ENCODE results near the gene EPHA2.
A peak's percentile ranks its signal among the peaks of the same experiment; 100 is the strongest.

EPHA2 gene

GRCh38 chr1:16158993-16159831 is 3.3 kb upstream of the EPHA2 start:
- H3K4me1 ChIP-seq (ENCODE audit: control insufficient read depth in 1 of 2, insufficient read depth in 2 of 2, low read length in 2 of 2) = peaks cover 13 to 17% of the 10 kb centered on the region in 2 experiments
- no peak overlapping the region for H3K18ac ChIP-seq (ENCODE audit: low read length)
- no CpG with 5 or more reads among the region's 16 CpGs for WGBS (ENCODE audit: extremely low coverage, insufficient coverage, insufficient read length)

DNA sequence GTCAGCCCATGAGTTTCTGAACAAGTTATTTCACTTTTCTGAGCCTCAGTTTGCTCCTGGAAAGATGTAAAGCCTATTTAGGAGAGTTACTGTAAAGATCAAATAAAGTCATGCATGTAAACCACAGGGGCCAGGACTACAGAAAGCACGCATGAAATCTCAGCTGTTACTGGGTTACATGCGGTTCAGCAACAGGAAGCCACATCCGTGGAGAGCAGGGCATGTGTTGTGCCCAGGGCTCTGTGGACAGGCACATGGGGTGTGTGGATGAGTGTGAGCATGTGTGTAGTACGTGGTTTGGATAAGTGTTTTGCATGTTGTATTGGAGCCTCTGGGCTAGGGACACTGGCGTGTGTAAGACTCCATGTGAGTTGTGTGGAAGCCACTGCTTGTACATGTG is 2.2 kb upstream of the EPHA2 start:
- H3K36me3 ChIP-seq (ENCODE audit: control insufficient read depth in 1 of 2, insufficient read depth in 2 of 2, low read length in 2 of 2) = no peaks in the 10 kb centered on the region
- H3K14ac ChIP-seq (ENCODE audit: low read length) = no peak overlapping the region
- no peak overlapping the region for H2AFZ ChIP-seq (ENCODE audit: insufficient read depth, low read length, poor library complexity)
- peak overlapping the region; percentile 22 for H2AK5ac ChIP-seq (ENCODE audit: low read length)
- H3K18ac ChIP-seq (ENCODE audit: low read length) = no peak overlapping the region
- H2BK120ac ChIP-seq (ENCODE audit: insufficient read depth, low read length, poor library complexity) = no peak overlapping the region
- H3K4me1 ChIP-seq (ENCODE audit: control insufficient read depth in 1 of 2, insufficient read depth in 2 of 2, low read length in 2 of 2) = peaks cover 22 to 26% of the 10 kb centered on the region in 2 experiments
- no peak overlapping the region for H4K91ac ChIP-seq (ENCODE audit: low read depth, low read length)
- no peak overlapping the region for H3K4ac ChIP-seq (ENCODE audit: low read depth, low read length)
- no peak overlapping the region for H3K27ac ChIP-seq (ENCODE audit: low read depth, low read length)
- peaks cover 16% of the 10 kb centered on the region for H3K79me2 ChIP-seq (ENCODE audit: control insufficient read depth, insufficient read depth, low read length, poor library complexity)
- WGBS (ENCODE audit: extremely low coverage, insufficient coverage, insufficient read length) = no CpG with 5 or more reads among the region's 5 CpGs
- H3K9me3 ChIP-seq (ENCODE audit: insufficient read depth, low read depth, low read length) = no peaks in the 10 kb centered on the region
- no peaks in the 10 kb centered on the region for H3K27me3 ChIP-seq (ENCODE audit: insufficient read depth, low read length)
- no peak overlapping the region for H3K23ac ChIP-seq (ENCODE audit: low read length)
- no peak overlapping the region for H2BK5ac ChIP-seq (ENCODE audit: low read depth, low read length, poor library complexity)
- H3K79me1 ChIP-seq (ENCODE audit: low read length) = peaks cover 30% of the 10 kb centered on the region
- no peak overlapping the region for H2BK12ac ChIP-seq (ENCODE audit: low read length)
- DNase-seq = no peak
- H4K12ac ChIP-seq (ENCODE audit: low read depth, low read length) = no peak overlapping the region
- H4K8ac ChIP-seq (ENCODE audit: low read depth, low read length) = no peak overlapping the region
- no peak overlapping the region for H3K4me2 ChIP-seq (ENCODE audit: low read length)
- H3K4me3 ChIP-seq (ENCODE audit: low read depth, low read length) = no peak overlapping the region
- H3K9ac ChIP-seq (ENCODE audit: low read length) = no peak overlapping the region

More at GRCh38 chr1:16158993-16159831, 3.3 kb upstream of the EPHA2 start:
- Histone ChIP-seq H3K4me2 (ENCODE audit: low read length) (no peak overlapping the region), H2BK12ac (ENCODE audit: low read length) (no peak overlapping the region), H3K27me3 (ENCODE audit: insufficient read depth, low read length) (no peaks in the 10 kb centered on the region), H2AK5ac (ENCODE audit: low read length) (peak overlapping the region; percentile 50), H3K4me3 (ENCODE audit: low read depth, low read length) (no peak overlapping the region), H3K9ac (ENCODE audit: low read length) (no peak overlapping the region), H4K91ac (ENCODE audit: low read depth, low read length) (no peak overlapping the region), H3K27ac (ENCODE audit: low read depth, low read length) (no peak overlapping the region), H2BK5ac (ENCODE audit: low read depth, low read length, poor library complexity) (no peak overlapping the region), H3K23ac (ENCODE audit: low read length) (no peak overlapping the region), H4K12ac (ENCODE audit: low read depth, low read length) (no peak overlapping the region), H3K9me3 (ENCODE audit: insufficient read depth, low read depth, low read length) (no peaks in the 10 kb centered on the region), H3K4ac (ENCODE audit: low read depth, low read length) (no peak overlapping the region), H3K36me3 (ENCODE audit: control insufficient read depth in 1 of 2, insufficient read depth in 2 of 2, low read length in 2 of 2) (no peaks in the 10 kb centered on the region), H3K14ac (ENCODE audit: low read length) (no peak overlapping the region), H3K79me1 (ENCODE audit: low read length) (peaks cover 20% of the 10 kb centered on the region), H2AFZ (ENCODE audit: insufficient read depth, low read length, poor library complexity) (no peak overlapping the region), H3K79me2 (ENCODE audit: control insufficient read depth, insufficient read depth, low read length, poor library complexity) (peaks cover 9% of the 10 kb centered on the region), H2BK120ac (ENCODE audit: insufficient read depth, low read length, poor library complexity) (no peak overlapping the region), H4K8ac (ENCODE audit: low read depth, low read length) (no peak overlapping the region)
- DNase-seq = no peak

- no peak overlapping the region for H2BK5ac ChIP-seq (ENCODE audit: low read depth, low read length, poor library complexity)
- H3K36me3 ChIP-seq (ENCODE audit: control insufficient read depth in 1 of 2, insufficient read depth in 2 of 2, low read length in 2 of 2) = no peaks in the 10 kb centered on the region
- no peak overlapping the region for H4K12ac ChIP-seq (ENCODE audit: low read depth, low read length)
- no peak overlapping the region for H2AFZ ChIP-seq (ENCODE audit: insufficient read depth, low read length, poor library complexity)
- H3K4ac ChIP-seq (ENCODE audit: low read depth, low read length) = no peak overlapping the region
- no peaks in the 10 kb centered on the region for H3K9me3 ChIP-seq (ENCODE audit: insufficient read depth, low read depth, low read length)
- no peak overlapping the region for H4K91ac ChIP-seq (ENCODE audit: low read depth, low read length)
- peaks cover 23% of the 10 kb centered on the region for H3K79me2 ChIP-seq (ENCODE audit: control insufficient read depth, insufficient read depth, low read length, poor library complexity)
- H3K4me3 ChIP-seq (ENCODE audit: low read depth, low read length) = no peak overlapping the region
- no peak overlapping the region for H3K27ac ChIP-seq (ENCODE audit: low read depth, low read length)
- H2BK12ac ChIP-seq (ENCODE audit: low read length) = no peak overlapping the region
- no peak overlapping the region for H3K9ac ChIP-seq (ENCODE audit: low read length)
- no peak for DNase-seq
- H2BK120ac ChIP-seq (ENCODE audit: insufficient read depth, low read length, poor library complexity) = no peak overlapping the region
- peaks cover 26 to 29% of the 10 kb centered on the region in 2 experiments for H3K4me1 ChIP-seq (ENCODE audit: control insufficient read depth in 1 of 2, insufficient read depth in 2 of 2, low read length in 2 of 2)
- H3K23ac ChIP-seq (ENCODE audit: low read length) = no peak overlapping the region
- peaks cover 38% of the 10 kb centered on the region for H3K79me1 ChIP-seq (ENCODE audit: low read length)
- peak overlapping the region; percentile 8 for H2AK5ac ChIP-seq (ENCODE audit: low read length)
- no peak overlapping the region for H4K8ac ChIP-seq (ENCODE audit: low read depth, low read length)
- H3K14ac ChIP-seq (ENCODE audit: low read length) = no peak overlapping the region
- no peak overlapping the region for H3K18ac ChIP-seq (ENCODE audit: low read length)
- H3K4me2 ChIP-seq (ENCODE audit: low read length) = no peak overlapping the region
- WGBS (ENCODE audit: extremely low coverage, insufficient coverage, insufficient read length) = 100% methylated on average over 1 of the region's 13 CpGs
- no peaks in the 10 kb centered on the region for H3K27me3 ChIP-seq (ENCODE audit: insufficient read depth, low read length)
Observed at GRCh38 chr1:16156848-16157495, 1.1 kb upstream of the EPHA2 start.

- H2BK120ac ChIP-seq (ENCODE audit: insufficient read depth, low read length, poor library complexity) = peak overlapping the region; percentile 16
- peak overlapping the region; percentile 46 for H4K8ac ChIP-seq (ENCODE audit: low read depth, low read length)
- peak overlapping the region; percentile 79 for H3K4me2 ChIP-seq (ENCODE audit: low read length)
- H3K27ac ChIP-seq (ENCODE audit: low read depth, low read length) = no peak overlapping the region
- H2AK5ac ChIP-seq (ENCODE audit: low read length) = peak overlapping the region; percentile 5
- no peaks in the 10 kb centered on the region for H3K27me3 ChIP-seq (ENCODE audit: insufficient read depth, low read length)
- DNase-seq = no peak
- H3K18ac ChIP-seq (ENCODE audit: low read length) = peak overlapping the region; percentile 63
- H3K4me1 ChIP-seq (ENCODE audit: control insufficient read depth in 1 of 2, insufficient read depth in 2 of 2, low read length in 2 of 2) = peaks cover 38 to 40% of the 10 kb centered on the region in 2 experiments
- H3K4ac ChIP-seq (ENCODE audit: low read depth, low read length) = peak overlapping the region; percentile 56
- peak overlapping the region; percentile 98 for H4K91ac ChIP-seq (ENCODE audit: low read depth, low read length)
- H2BK12ac ChIP-seq (ENCODE audit: low read length) = peak overlapping the region; percentile 29
- no peaks in the 10 kb centered on the region for H3K9me3 ChIP-seq (ENCODE audit: insufficient read depth, low read depth, low read length)
- H3K79me1 ChIP-seq (ENCODE audit: low read length) = peaks cover 53% of the 10 kb centered on the region
- H3K9ac ChIP-seq (ENCODE audit: low read length) = peak overlapping the region; percentile 41
- peak overlapping the region; percentile 85 for H3K4me3 ChIP-seq (ENCODE audit: low read depth, low read length)
- no peak overlapping the region for H3K23ac ChIP-seq (ENCODE audit: low read length)
- no peak overlapping the region for H2AFZ ChIP-seq (ENCODE audit: insufficient read depth, low read length, poor library complexity)
- H3K36me3 ChIP-seq (ENCODE audit: control insufficient read depth in 1 of 2, insufficient read depth in 2 of 2, low read length in 2 of 2) = peaks cover 18 to 19% of the 10 kb centered on the region in 2 experiments
- H4K12ac ChIP-seq (ENCODE audit: low read depth, low read length) = no peak overlapping the region
- WGBS (ENCODE audit: extremely low coverage, insufficient coverage, insufficient read length) = no CpG with 5 or more reads among the region's 17 CpGs
- peak overlapping the region; percentile 11 for H2BK5ac ChIP-seq (ENCODE audit: low read depth, low read length, poor library complexity)
- H3K14ac ChIP-seq (ENCODE audit: low read length) = peak overlapping the region; percentile 85
- H3K79me2 ChIP-seq (ENCODE audit: control insufficient read depth, insufficient read depth, low read length, poor library complexity) = peaks cover 24% of the 10 kb centered on the region
Observed at GRCh38 chr1:16153999-16154673, 1.7 kb downstream of the EPHA2 start.

Measured in trophoblast cell (in vitro differentiated cells and primary cell).